ENCODE data around the gene AKAP8L.

AKAP8L gene

GRCh38 chr19:15432629-15433518, 14.1 kb upstream of the AKAP8L start:
- DNase-seq, result peak; percentile 81 to 82

- no peak for DNase-seq
Observed at GRCh38 chr19:15432018-15432494, 13.3 kb upstream of the AKAP8L start.

- no peak for DNase-seq
Observed at GRCh38 chr19:15431396-15432017, 12.7 kb upstream of the AKAP8L start.

- DNase-seq, result no peak
Observed at GRCh38 chr19:15430526-15431120, 11.8 kb upstream of the AKAP8L start.

- DNase-seq, result no peak
Observed at GRCh38 chr19:15429825-15430467, 11.2 kb upstream of the AKAP8L start.

GRCh38 chr19:15428956-15429824, 10.4 kb upstream of the AKAP8L start:
- no peak for DNase-seq

GRCh38 chr19:15427991-15428471, 9.2 kb upstream of the AKAP8L start:
- DNase-seq, result no peak

GRCh38 chr19:15427350-15427700, 8.5 kb upstream of the AKAP8L start:
- no peak for DNase-seq

- DNase-seq, result no peak
Observed at GRCh38 chr19:15426485-15427349, 7.9 kb upstream of the AKAP8L start.

GRCh38 chr19:15425321-15425950, 6.6 kb upstream of the AKAP8L start:
- no peak for DNase-seq

GRCh38 chr19:15424692-15425272, 6.0 kb upstream of the AKAP8L start:
- no peak for DNase-seq

GRCh38 chr19:15424121-15424520, 5.3 kb upstream of the AKAP8L start:
- no peak for DNase-seq

- DNase-seq, result no peak
Observed at GRCh38 chr19:15423130-15423529, 4.3 kb upstream of the AKAP8L start.

- DNase-seq, result no peak
Observed at GRCh38 chr19:15422296-15423075, 3.7 kb upstream of the AKAP8L start.

- DNase-seq, result peak; percentile 64 to 82
Observed at GRCh38 chr19:15421721-15422260, 3.0 kb upstream of the AKAP8L start.

- DNase-seq, result no peak
Observed at GRCh38 chr19:15421136-15421695, 2.4 kb upstream of the AKAP8L start.

- DNase-seq, result no peak
Observed at GRCh38 chr19:15419413-15420025, 731 bp upstream of the AKAP8L start.

GRCh38 chr19:15418231-15418578, 583 bp downstream of the AKAP8L start:
- no peak for DNase-seq

Data from hippocampal formation (tissue), 2 donors.